GM12878 (cell line): ENCODE results near the gene PTPRH. TPM values are rescaled to one million over a fixed set of nuclear protein-coding genes. Genes with fewer than 3 reads are reported as not detected.
A peak's percentile ranks its signal among the peaks of the same experiment; 100 is the strongest.

ENCODE experiments used
- BACH1 ChIP-seq: fragments of 450-650 bp; IDR thresholded peaks from 2 replicates; pipeline ENCODE4 v1.6.1; 2017; ENCODE audit warnings: mild to moderate bottlenecking, borderline replicate concordance
- MAX ChIP-seq: IDR thresholded peaks from 2 replicates; pipeline ENCODE4 v1.6.1; 2012; ENCODE audit warnings: low read depth, low read length, improper control_type of control experiment
- MEF2B ChIP-seq: fragments of 450-650 bp; IDR thresholded peaks from 2 replicates; pipeline ENCODE4 v1.6.1; 2018; ENCODE audit warnings: mild to moderate bottlenecking, moderate library complexity; ENCODE audit not compliant: partially characterized antibody, poor library complexity, severe bottlenecking
- SKIL ChIP-seq: fragments of 450-650 bp; IDR thresholded peaks from 2 replicates; pipeline ENCODE4 v1.6.1; 2017; ENCODE audit warnings: mild to moderate bottlenecking, low read depth, inconsistent platforms; ENCODE audit not compliant: poor library complexity, severe bottlenecking
- ZNF384 ChIP-seq: IDR thresholded peaks from 2 replicates; pipeline ENCODE4 v1.6.1; 2012; ENCODE audit warnings: low read depth, mild to moderate bottlenecking, low read length, improper control_type of control experiment, borderline replicate concordance
- polyA plus RNA-seq, 11 experiments: library from polyadenylated mRNA; depleted of rRNA in 4 of 11; unstranded in 6 of 11; stranded (reverse) in 5 of 11; fragments of >200 nt; fragmentation: Nextera tagmentation in 4 of 11; fragmentation: Illumina TruSeq in 1 of 11; extraction: Ambion mirVana in 4 of 11; extraction: Trizol in 1 of 11; gene quantifications; 1 replicate in 1 of 11; 2 replicates in 10 of 11; pipeline versions ENCODE4 v1.2.1 to v1.2.3, GENCODE V29; 2011 to 2016; ENCODE audit warnings: inconsistent platforms in 2 of 11, missing spikeins in 2 of 11, low read depth in 1 of 11
- total RNA-seq, 4 experiments: library from RNA; depleted of rRNA in 3 of 4; stranded (reverse); fragments of >200 nt in 3 of 4; fragmentation: Illumina TruSeq in 1 of 4; extraction: Trizol in 1 of 4; gene quantifications; 2 replicates each; pipeline versions ENCODE4 v1.2.1 to v1.2.3, GENCODE V29; 2013 to 2021

The PTPRH gene
- total and polyA plus RNA-seq, 10 of the 15 experiments (the other 5 are each of a cell fraction or from before 2014, with no cell fraction given), result 0.08 TPM; not detected in 9

GRCh38 chr19:55253842-55254624 is 44.7 kb upstream of the PTPRH start (continued):
- TF ChIP-seq SKIL (peak; percentile 40), ZNF384 (no peak), MAX (peak; percentile 73), MEF2B (peak; percentile 31), BACH1 (0 out of 2 replicates have a peak, but pooled peaks have one; percentile 48)
